Forelimb muscle (tissue), 1 donor: ENCODE data around the gene XPR1. TPM values are rescaled to one million over a fixed set of nuclear protein-coding genes. Genes with fewer than 3 reads are reported as not detected.
"Not testable (repeated sequence)": the region's sequence is repeated elsewhere in the genome, so short reads cannot be mapped to it uniquely, and the experiment has no call there.

ENCODE experiments used
- DNase-seq: peaks from one replicate; pipeline ENCODE4 v3.0.0-alpha.2; 2013; ENCODE audit warnings: low read depth
- polyA plus RNA-seq: library from polyadenylated mRNA; unstranded; fragments of 120-200 nt; gene quantifications from one replicate; pipeline ENCODE4 v1.2.1, GENCODE V29; 2013; ENCODE audit not compliant: insufficient read length

Gene XPR1
- polyA plus RNA-seq, 1 donor = 9.1 TPM

GRCh38 chr1:180785291-180785690, 153.5 kb downstream of the XPR1 start:
- DNase-seq = no peak

- no peak for DNase-seq
Measured at GRCh38 chr1:180785887-180786286, 154.1 kb downstream of the XPR1 start.

GRCh38 chr1:180786624-180787023, 154.8 kb downstream of the XPR1 start:
- DNase-seq = no peak

- DNase-seq = no peak
Measured at GRCh38 chr1:180787628-180788307, 155.9 kb downstream of the XPR1 start.

- DNase-seq = no peak
Measured at GRCh38 chr1:180789460-180789859, 157.6 kb downstream of the XPR1 start.

- DNase-seq = not testable (repeated sequence)
Measured at GRCh38 chr1:180791152-180791551, 159.3 kb downstream of the XPR1 start.

- no peak for DNase-seq
Measured at GRCh38 chr1:180791806-180792205, 160.0 kb downstream of the XPR1 start.

- DNase-seq = no peak
Measured at GRCh38 chr1:180793451-180793850, 161.6 kb downstream of the XPR1 start.

- DNase-seq = no peak
Measured at GRCh38 chr1:180796897-180797640, 165.2 kb downstream of the XPR1 start.

- DNase-seq = no peak
Measured at GRCh38 chr1:180800945-180801344, 169.1 kb downstream of the XPR1 start.

GRCh38 chr1:180802813-180803212, 171.0 kb downstream of the XPR1 start:
- no peak for DNase-seq

GRCh38 chr1:180805316-180805715, 173.5 kb downstream of the XPR1 start:
- no peak for DNase-seq

- no peak for DNase-seq
Measured at GRCh38 chr1:180811298-180811697, 179.5 kb downstream of the XPR1 start.

GRCh38 chr1:180811886-180812285, 180.1 kb downstream of the XPR1 start:
- DNase-seq = no peak

GRCh38 chr1:180814258-180814657, 182.4 kb downstream of the XPR1 start:
- DNase-seq = no peak

- DNase-seq = no peak
Measured at GRCh38 chr1:180815188-180815587, 183.4 kb downstream of the XPR1 start.

GRCh38 chr1:180816132-180816531, 184.3 kb downstream of the XPR1 start:
- DNase-seq = no peak

GRCh38 chr1:180821970-180822369, 190.1 kb downstream of the XPR1 start:
- DNase-seq = no peak

GRCh38 chr1:180831507-180831906, 199.7 kb downstream of the XPR1 start:
- DNase-seq = not testable (repeated sequence)

GRCh38 chr1:180833180-180833579, 201.4 kb downstream of the XPR1 start:
- not testable (repeated sequence) for DNase-seq

- no peak for DNase-seq
Measured at GRCh38 chr1:180836449-180836848, 204.6 kb downstream of the XPR1 start.

- DNase-seq = no peak
Measured at GRCh38 chr1:180837020-180837419, 205.2 kb downstream of the XPR1 start.

- DNase-seq = no peak
Measured at GRCh38 chr1:180838535-180838934, 206.7 kb downstream of the XPR1 start.
